IPS-20b (cell line): Measurements from ENCODE around the gene CALN1.

Experiments used
- H3K27ac ChIP-seq: one replicate; pipeline ENCODE4 v1.5.1; 2013; ENCODE audit warnings: low read length
- H3K27me3 ChIP-seq: 2 replicates; pipeline ENCODE4 v1.6.1; 2013; ENCODE audit warnings: mild to moderate bottlenecking, low read length, inconsistent platforms; ENCODE audit not compliant: insufficient read depth
- H3K36me3 ChIP-seq: 2 replicates; pipeline ENCODE4 v1.6.1; 2013; ENCODE audit warnings: low read depth, mild to moderate bottlenecking, inconsistent platforms, low read length, moderate library complexity; ENCODE audit not compliant: insufficient read depth
- H3K4me1 ChIP-seq: 2 replicates; pipeline ENCODE4 v1.6.1; 2013; ENCODE audit warnings: mild to moderate bottlenecking, control low read depth, inconsistent platforms, low read length, moderate library complexity; ENCODE audit not compliant: insufficient read depth
- H3K4me3 ChIP-seq: 2 replicates; pipeline ENCODE4 v1.5.1; 2013; ENCODE audit warnings: mild to moderate bottlenecking, low read length, inconsistent platforms
- H3K9ac ChIP-seq: 2 replicates; pipeline ENCODE4 v1.6.1; 2013; ENCODE audit warnings: low read depth, mild to moderate bottlenecking, inconsistent platforms, low read length, moderate library complexity
- H3K9me3 ChIP-seq: 2 replicates; pipeline ENCODE4 v1.6.1; 2013; ENCODE audit warnings: mild to moderate bottlenecking, low read depth, low read length, inconsistent platforms; ENCODE audit not compliant: insufficient read depth

Gene CALN1

DNA sequence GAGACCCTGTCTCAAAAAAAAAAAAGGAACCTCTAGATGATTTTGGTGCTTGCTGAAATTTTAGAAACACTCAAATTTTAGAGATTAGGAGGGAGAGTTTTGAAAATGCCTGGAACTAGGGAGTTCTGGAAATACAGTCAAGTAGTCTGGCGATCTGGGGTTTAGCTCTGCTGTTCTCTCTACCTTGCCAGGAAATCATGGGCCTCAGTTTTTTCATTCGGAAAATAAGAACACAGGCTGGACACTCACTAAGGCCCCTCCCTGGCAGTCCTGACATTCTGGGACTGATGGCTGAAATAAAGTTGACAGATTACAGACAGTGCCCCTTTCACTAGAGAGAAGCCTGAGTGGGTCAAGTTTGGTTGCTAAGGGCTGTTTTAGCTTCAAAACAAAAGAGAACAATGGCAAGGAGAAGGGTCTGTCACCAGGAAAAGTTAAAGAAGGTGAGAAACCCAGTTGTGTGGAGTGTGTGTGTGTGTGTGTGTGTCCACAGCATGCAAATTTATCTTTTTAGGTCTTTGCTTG is 25.0 kb upstream of the CALN1 start:
- Histone ChIP-seq H3K9me3 (no peaks in the 10 kb centered on the region), H3K36me3 (no peaks in the 10 kb centered on the region), H3K27ac (no peak overlapping the region), H3K4me1 (no peaks in the 10 kb centered on the region), H3K27me3 (no peaks in the 10 kb centered on the region), H3K9ac (no peak overlapping the region), H3K4me3 (no peak overlapping the region)

DNA sequence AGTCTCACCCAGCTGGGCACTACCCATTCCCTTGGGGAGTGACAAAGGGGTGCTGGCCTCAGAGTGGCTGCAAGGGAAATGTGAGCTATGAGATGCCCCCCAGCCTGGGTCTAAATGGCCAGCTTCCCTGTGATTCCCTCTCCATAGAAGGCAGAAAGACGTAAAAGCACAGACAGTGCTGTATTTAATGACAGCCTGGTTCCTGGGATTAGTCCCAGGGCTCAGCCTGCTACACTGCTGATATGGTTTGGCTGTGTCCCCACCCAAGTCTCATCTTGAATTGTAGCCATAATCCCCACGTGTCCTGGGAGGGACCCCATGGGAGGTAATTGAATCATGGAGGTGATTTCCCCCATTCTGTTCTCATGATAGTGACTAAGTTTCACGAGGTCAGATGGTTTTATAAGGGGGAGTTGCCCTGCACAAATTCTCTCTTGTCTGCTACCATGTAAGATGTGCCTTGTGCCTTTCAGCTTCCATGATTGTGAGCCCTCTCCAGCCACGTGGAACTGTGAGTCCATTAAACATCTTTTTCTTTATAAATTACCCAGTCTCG is 23.9 kb upstream of the CALN1 start:
- no peak overlapping the region for H3K4me3 ChIP-seq
- no peak overlapping the region for H3K9ac ChIP-seq
- no peaks in the 10 kb centered on the region for H3K4me1 ChIP-seq
- H3K9me3 ChIP-seq: no peaks in the 10 kb centered on the region
- no peaks in the 10 kb centered on the region for H3K36me3 ChIP-seq
- no peaks in the 10 kb centered on the region for H3K27me3 ChIP-seq
- no peak overlapping the region for H3K27ac ChIP-seq

DNA sequence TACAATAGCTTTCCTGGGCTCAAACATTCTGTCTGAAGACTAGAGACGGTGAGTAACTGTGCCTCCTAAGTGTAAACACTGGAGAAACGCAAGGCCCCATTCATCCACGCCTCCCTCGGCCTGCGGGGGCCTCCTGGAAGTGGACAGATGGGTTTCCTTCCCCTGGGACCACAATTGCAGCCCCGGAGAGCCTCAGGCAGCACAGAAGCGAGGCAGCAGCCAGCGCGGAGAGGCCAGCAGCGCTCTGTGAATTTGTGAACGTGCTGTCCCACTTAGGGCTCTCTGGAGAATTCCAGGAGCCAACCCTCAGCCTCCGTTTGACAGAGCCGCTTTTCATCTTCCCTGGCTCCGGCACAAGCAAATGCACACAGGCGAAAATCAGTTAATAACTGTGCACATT is 23.2 kb upstream of the CALN1 start:
- Histone ChIP-seq H3K4me3 (no peak overlapping the region), H3K9ac (no peak overlapping the region), H3K27ac (no peak overlapping the region), H3K27me3 (no peaks in the 10 kb centered on the region), H3K36me3 (no peaks in the 10 kb centered on the region), H3K4me1 (no peaks in the 10 kb centered on the region), H3K9me3 (no peaks in the 10 kb centered on the region)

DNA sequence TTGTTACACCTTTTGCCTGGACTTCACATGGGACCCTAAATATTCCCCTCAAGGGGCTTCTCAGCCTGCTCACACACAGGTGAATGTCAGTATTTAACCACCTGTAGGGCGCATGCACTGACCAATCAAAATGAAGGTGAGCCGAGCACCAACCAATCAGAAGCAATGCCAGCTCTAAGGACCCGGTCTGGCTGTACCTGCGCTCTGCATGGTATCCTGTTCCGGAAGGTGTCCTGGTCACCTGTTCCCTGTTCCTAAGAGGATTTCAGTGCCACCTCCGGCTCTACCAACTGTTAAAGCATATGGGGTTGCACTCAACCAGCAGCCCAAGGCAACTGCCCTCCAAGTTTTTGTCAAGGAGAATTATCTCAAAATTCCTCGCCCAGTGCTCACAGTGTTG is 18.4 kb upstream of the CALN1 start:
- Histone ChIP-seq H3K9ac (no peak overlapping the region), H3K27ac (no peak overlapping the region), H3K9me3 (no peaks in the 10 kb centered on the region), H3K36me3 (no peaks in the 10 kb centered on the region), H3K27me3 (no peaks in the 10 kb centered on the region), H3K4me3 (no peak overlapping the region), H3K4me1 (no peaks in the 10 kb centered on the region)

DNA sequence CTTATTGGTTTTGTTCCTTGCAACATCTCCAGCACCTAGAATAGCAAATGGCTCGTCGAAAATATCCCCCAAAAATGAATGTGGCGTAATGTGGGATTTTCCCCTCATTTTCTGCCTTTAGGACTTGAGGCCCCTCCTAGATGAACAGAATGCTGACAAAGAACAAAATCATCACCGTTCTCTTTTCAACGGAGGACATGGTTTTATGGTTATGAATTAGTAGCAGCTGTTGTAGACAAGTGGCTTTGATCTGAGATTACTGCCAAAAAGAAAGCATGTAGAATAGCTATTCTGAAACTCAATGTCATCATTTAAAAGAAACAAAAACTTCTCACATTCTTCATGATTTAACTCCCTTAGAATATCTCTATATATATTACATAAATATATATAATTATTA is 17.2 kb upstream of the CALN1 start:
- Histone ChIP-seq H3K27ac (no peak overlapping the region), H3K9ac (no peak overlapping the region), H3K9me3 (no peaks in the 10 kb centered on the region), H3K4me1 (no peaks in the 10 kb centered on the region), H3K36me3 (no peaks in the 10 kb centered on the region), H3K4me3 (no peak overlapping the region), H3K27me3 (no peaks in the 10 kb centered on the region)

DNA sequence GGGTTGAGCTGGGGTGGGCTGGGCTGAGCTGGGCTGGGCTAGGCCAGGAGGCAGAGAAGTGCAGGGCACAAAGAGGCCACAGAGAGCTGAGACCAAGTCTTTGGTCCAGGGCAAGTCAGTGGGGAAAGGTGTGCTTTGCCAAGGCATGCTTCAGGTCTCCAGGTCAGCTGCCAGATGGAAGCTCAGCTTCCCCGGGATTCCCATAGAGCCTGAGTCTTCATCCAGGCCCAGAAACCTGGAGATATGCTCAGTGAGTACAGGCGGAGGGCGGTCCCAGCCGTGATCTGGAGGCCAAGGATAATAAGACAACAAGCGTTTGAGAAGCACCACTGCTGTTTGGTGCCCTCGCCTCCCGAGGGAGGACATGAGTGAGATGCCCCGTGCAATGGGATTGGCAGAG is 4.7 kb upstream of the CALN1 start:
- no peaks in the 10 kb centered on the region for H3K4me1 ChIP-seq
- no peaks in the 10 kb centered on the region for H3K36me3 ChIP-seq
- no peak overlapping the region for H3K27ac ChIP-seq
- H3K4me3 ChIP-seq: no peak overlapping the region
- H3K9ac ChIP-seq: no peak overlapping the region
- H3K9me3 ChIP-seq: no peaks in the 10 kb centered on the region
- H3K27me3 ChIP-seq: no peaks in the 10 kb centered on the region

- Histone ChIP-seq H3K9me3 (no peaks in the 10 kb centered on the region), H3K27ac (no peak overlapping the region), H3K27me3 (no peaks in the 10 kb centered on the region), H3K4me3 (no peak overlapping the region), H3K4me1 (no peaks in the 10 kb centered on the region), H3K9ac (no peak overlapping the region), H3K36me3 (no peaks in the 10 kb centered on the region)
These were observed 3.4 kb upstream of the CALN1 start for GRCh38 chr7:72415586-72415985.

- H3K9ac ChIP-seq: no peak overlapping the region
- no peak overlapping the region for H3K4me3 ChIP-seq
- no peak overlapping the region for H3K27ac ChIP-seq
- no peaks in the 10 kb centered on the region for H3K36me3 ChIP-seq
- no peaks in the 10 kb centered on the region for H3K27me3 ChIP-seq
- H3K9me3 ChIP-seq: no peaks in the 10 kb centered on the region
- no peaks in the 10 kb centered on the region for H3K4me1 ChIP-seq
These were observed 1.7 kb upstream of the CALN1 start for GRCh38 chr7:72413886-72414285.

DNA sequence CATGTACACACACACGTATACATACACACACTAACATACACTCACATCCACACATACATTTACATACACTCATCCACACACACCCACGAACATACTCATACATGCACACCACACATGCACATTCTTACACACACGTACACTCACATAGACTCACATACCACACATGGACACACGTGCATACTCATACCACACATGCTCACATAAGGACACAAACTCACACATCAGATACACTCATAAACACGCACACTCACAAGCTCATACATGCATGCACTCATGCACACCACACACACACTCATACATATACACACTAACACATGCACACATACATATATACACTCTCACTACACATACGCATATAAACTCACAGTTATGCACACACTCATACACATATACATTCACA is 1.2 kb upstream of the CALN1 start:
- Histone ChIP-seq H3K27ac (no peak overlapping the region), H3K4me3 (no peak overlapping the region), H3K4me1 (no peaks in the 10 kb centered on the region), H3K36me3 (no peaks in the 10 kb centered on the region), H3K9me3 (no peaks in the 10 kb centered on the region), H3K9ac (no peak overlapping the region), H3K27me3 (no peaks in the 10 kb centered on the region)

GRCh38 chr7:72411419-72411818 is 719 bp downstream of the CALN1 start:
- no peak overlapping the region for H3K9ac ChIP-seq
- H3K9me3 ChIP-seq: no peaks in the 10 kb centered on the region
- no peaks in the 10 kb centered on the region for H3K36me3 ChIP-seq
- H3K27ac ChIP-seq: no peak overlapping the region
- H3K27me3 ChIP-seq: no peaks in the 10 kb centered on the region
- no peaks in the 10 kb centered on the region for H3K4me1 ChIP-seq
- H3K4me3 ChIP-seq: no peak overlapping the region

- Histone ChIP-seq H3K9ac (no peak overlapping the region), H3K4me1 (no peaks in the 10 kb centered on the region), H3K9me3 (no peaks in the 10 kb centered on the region), H3K4me3 (no peak overlapping the region), H3K27ac (no peak overlapping the region), H3K27me3 (no peaks in the 10 kb centered on the region), H3K36me3 (no peaks in the 10 kb centered on the region)
These were observed 2.5 kb downstream of the CALN1 start for GRCh38 chr7:72409638-72410015.

DNA sequence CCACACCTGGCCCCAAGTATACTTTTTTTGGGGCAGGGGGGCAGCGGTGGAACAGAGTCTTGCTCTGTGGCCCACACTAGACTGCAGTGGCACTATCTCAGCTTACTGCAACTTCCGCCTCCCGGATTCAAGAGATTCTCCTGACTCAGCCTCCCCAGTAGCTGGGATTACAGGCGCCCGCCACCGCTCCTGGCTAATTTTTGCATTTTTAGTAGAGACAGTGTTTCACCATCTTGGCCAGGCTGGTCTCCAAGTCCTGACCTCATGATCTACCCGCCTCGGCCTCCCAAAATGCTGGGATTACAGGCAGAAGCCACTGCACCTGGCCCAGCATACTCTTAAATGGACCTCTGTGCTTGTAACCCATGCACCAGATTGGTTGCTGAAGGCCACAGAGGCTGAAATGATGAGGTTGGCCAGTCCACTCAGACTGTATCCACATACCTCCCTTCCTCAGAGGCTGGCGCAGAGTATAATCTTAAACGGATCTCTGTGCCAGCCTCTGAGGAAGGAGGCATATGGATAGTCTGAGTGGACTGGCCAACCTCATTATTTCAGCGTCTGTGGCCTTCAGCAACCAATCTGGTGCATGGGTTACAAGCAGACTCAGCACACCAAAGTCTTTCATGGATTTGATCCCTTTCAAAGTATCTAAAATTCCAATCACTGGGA is 3.0 kb downstream of the CALN1 start:
- no peaks in the 10 kb centered on the region for H3K36me3 ChIP-seq
- H3K4me1 ChIP-seq: no peaks in the 10 kb centered on the region
- no peak overlapping the region for H3K9ac ChIP-seq
- H3K27ac ChIP-seq: no peak overlapping the region
- no peaks in the 10 kb centered on the region for H3K9me3 ChIP-seq
- H3K27me3 ChIP-seq: no peaks in the 10 kb centered on the region
- no peak overlapping the region for H3K4me3 ChIP-seq
